Measurements from ENCODE around the gene CERS6.

- TF ChIP-seq, protein P1, sequence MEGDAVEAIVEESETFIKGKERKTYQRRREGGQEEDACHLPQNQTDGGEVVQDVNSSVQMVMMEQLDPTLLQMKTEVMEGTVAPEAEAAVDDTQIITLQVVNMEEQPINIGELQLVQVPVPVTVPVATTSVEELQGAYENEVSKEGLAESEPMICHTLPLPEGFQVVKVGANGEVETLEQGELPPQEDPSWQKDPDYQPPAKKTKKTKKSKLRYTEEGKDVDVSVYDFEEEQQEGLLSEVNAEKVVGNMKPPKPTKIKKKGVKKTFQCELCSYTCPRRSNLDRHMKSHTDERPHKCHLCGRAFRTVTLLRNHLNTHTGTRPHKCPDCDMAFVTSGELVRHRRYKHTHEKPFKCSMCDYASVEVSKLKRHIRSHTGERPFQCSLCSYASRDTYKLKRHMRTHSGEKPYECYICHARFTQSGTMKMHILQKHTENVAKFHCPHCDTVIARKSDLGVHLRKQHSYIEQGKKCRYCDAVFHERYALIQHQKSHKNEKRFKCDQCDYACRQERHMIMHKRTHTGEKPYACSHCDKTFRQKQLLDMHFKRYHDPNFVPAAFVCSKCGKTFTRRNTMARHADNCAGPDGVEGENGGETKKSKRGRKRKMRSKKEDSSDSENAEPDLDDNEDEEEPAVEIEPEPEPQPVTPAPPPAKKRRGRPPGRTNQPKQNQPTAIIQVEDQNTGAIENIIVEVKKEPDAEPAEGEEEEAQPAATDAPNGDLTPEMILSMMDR (optimal IDR thresholded peaks at IDR 0.05 in 1 of 3, IDR thresholded peaks at IDR 0.05 in 1 of 3, conservative IDR thresholded peaks at IDR 0.05 in 1 of 3; ENCODE audit: extremely low read depth in 1 of 3, insufficient read depth in 2 of 3, low read length in 3 of 3), result peak; percentile 56 to 66 (median 60)
- no peak for TF ChIP-seq EZH2 (IDR thresholded peaks at IDR 0.05; ENCODE audit: low read length)
Observed at GRCh38 chr2:168758970-168759820, 303.1 kb downstream of the CERS6 start.
